Spleen (tissue), 7 donors: ENCODE results near the gene ZNF181.

Experiments used
- POLR2A ChIP-seq, 3 donors: fragments of 450-650 bp; IDR thresholded peaks; one replicate each; pipeline ENCODE4 v1.5.1; 2017; ENCODE audit warnings: antibody characterized with exemption in 3 of 3, mild to moderate bottlenecking in 1 of 3
- TF ChIP-seq, protein P1 (sequence below), 11 experiments: fragments of 200-600 bp in 7 of 11; fragments of 450-650 bp in 4 of 11; sonication (generic) in 4 of 11; IDR thresholded peaks in 8 of 11; conservative IDR thresholded peaks in 3 of 11; 1 replicate in 7 of 11; 2 replicates in 4 of 11; pipeline versions ENCODE4 v1.4.0 to v1.8.0; 2016 to 2021; ENCODE audit warnings: antibody characterized with exemption in 11 of 11, inconsistent platforms in 4 of 11, mild to moderate bottlenecking in 1 of 11
- donor health status: DM: no; HTN: no; CAD: no; lungs with moderate emphysema.
- donor health status: DM: no; HTN: no; CAD: no.
- donor health status: DM: no; HTN: no; CAD: no.

DNA sequence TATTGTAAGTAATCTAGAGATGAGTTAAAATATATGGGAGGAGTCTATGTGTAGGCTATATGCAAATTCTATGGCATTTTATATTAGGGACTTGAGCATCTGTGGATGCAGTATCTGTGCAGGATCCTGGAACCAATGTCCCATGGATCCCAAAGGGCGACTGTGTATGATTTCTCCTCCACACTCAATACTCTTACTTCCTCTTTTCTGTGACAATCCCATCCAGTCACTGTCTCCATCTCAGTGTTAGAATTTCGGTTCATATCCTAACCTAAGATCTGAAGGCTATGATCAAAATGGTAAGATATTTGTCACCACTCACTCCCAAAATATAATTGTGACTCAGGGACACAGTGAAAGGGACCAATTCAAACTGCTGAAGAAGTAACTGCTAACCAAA is 54.0 kb downstream of the ZNF181 start:
- TF ChIP-seq POLR2A (IDR thresholded peaks at IDR 0.05): no peak
- TF ChIP-seq, protein P1, sequence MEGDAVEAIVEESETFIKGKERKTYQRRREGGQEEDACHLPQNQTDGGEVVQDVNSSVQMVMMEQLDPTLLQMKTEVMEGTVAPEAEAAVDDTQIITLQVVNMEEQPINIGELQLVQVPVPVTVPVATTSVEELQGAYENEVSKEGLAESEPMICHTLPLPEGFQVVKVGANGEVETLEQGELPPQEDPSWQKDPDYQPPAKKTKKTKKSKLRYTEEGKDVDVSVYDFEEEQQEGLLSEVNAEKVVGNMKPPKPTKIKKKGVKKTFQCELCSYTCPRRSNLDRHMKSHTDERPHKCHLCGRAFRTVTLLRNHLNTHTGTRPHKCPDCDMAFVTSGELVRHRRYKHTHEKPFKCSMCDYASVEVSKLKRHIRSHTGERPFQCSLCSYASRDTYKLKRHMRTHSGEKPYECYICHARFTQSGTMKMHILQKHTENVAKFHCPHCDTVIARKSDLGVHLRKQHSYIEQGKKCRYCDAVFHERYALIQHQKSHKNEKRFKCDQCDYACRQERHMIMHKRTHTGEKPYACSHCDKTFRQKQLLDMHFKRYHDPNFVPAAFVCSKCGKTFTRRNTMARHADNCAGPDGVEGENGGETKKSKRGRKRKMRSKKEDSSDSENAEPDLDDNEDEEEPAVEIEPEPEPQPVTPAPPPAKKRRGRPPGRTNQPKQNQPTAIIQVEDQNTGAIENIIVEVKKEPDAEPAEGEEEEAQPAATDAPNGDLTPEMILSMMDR (IDR thresholded peaks at IDR 0.05 in 8 of 11, conservative IDR thresholded peaks at IDR 0.05 in 3 of 11): no peak
